COLO668 (cell line): ENCODE data around the gene SOCS7.

Experiments used
- DNase-seq: peaks from one replicate; lab custom pipeline; 2025; ENCODE audit not compliant: unreplicated experiment; lab: John Stamatoyannopoulos, UW

SOCS7 gene

DNA sequence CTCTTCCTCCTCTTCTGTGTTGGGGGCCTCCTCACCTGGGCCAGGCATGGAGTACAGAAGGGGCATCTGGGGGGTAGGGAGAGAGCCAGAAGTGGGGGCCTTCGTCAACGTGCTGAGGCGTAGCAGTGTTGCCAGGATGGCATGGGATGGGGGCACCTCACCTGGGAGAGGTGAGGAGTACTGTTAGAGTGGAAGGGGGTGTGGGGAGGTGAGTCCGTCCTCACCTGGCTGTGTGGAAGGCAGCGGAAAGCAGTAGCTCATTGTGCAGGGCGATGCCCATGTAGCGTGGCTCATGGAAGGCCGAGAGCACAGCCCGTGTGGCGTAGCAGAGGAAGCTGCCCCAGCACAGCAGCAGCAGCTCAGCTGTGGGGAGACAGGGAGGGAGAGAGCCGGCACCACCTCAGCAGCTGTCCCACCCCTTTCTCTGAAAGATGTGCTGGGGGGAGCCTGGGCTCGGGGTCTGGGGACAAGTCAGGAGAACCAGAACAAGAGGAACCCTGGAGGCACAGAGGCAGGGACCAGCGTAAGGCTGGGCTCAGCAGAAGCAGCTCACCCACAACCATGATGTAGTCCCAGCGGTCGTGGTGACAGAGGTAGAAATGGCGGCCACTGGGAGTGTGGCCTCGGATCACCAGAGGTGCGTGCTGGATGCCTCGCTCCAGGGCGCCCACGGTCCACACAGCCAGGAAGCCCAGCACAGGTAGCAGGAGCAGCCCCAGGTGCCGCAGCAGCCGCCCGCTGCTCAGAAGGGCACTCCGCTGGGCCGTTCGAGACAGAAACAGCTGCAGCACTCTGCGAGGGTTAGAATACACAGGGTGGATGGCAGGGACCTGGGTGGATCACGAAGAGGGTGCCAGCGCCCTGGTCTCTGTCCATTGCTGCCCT lies 16.9 kb upstream of the SOCS7 start:
- DNase-seq: no peak

DNA sequence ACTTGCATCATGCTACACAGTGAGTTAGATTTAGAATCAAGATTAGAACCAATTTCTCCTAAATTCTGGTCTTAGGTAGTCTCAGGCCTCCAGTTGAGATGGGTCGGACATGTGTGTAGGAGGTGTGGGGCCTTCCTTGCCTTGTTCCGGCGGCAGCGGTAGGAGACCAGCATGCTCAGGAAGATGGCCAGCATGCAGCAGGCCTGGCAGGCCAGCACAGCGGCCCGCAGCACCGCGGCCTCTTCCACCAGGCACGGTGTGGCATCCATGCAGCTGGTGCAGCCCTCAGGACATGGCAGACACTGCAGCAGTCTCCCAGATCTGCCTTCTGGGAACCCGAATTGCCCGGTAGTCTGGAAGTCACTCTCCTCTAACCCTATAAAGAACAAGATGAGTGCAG lies 14.8 kb upstream of the SOCS7 start:
- no peak for DNase-seq

DNA sequence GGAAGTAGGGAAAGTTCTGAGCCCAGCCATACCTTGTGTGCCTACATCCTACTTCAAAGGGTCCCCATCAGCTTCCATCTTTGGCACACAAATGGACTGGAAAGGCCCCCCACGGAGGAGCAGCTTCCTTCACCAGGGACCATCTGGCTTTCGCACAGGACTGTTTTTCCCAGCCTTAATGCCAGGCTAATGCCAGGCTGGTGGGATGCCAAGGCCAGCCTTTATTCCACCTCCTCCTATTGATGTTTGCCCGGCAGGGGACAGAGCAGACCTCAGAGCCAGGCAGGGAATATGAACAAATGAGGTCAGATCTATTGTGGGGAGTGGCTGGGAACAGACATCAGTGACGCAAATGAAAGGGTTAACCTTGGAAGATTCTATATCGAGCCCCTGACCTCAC lies 13.6 kb upstream of the SOCS7 start:
- no peak for DNase-seq

DNA sequence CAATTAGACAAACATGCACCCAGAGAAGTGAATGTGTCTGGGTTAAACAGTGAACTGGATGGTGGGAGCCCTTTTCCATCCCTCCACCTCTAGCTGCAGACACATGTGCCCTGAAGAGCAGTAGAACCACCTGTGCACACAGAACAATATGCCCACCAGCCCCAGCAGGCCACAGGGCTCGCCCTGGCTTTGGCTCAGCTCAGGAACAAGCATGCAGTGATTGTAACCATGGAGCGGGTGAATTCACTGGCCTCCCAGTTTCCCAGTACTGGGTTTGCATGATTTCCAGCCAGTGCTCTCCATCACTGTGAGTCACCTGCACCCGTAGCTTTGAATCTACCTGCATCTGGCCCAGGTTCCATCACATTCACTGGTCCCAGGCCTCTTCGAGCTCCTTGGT lies 13.1 kb upstream of the SOCS7 start:
- no peak for DNase-seq

DNA sequence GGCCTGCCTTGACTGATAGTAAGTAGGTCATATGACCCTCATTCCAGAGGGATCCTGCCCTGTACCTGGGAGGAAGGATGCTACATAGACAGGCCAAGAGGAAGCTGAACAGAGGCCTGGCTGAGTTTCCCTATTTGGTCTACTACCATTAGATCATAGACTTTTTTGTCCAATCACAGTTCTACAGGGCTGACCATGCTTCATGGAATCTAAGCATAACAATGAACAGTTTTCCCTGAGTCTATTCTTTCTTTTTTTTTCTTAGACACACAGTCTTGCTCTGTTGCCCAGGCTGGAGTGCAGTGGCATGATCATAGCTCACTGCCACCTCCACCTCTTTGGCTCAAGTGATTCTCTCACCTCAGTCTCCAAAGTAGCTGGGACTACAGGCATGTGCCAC lies 11.8 kb upstream of the SOCS7 start:
- no peak for DNase-seq

DNA sequence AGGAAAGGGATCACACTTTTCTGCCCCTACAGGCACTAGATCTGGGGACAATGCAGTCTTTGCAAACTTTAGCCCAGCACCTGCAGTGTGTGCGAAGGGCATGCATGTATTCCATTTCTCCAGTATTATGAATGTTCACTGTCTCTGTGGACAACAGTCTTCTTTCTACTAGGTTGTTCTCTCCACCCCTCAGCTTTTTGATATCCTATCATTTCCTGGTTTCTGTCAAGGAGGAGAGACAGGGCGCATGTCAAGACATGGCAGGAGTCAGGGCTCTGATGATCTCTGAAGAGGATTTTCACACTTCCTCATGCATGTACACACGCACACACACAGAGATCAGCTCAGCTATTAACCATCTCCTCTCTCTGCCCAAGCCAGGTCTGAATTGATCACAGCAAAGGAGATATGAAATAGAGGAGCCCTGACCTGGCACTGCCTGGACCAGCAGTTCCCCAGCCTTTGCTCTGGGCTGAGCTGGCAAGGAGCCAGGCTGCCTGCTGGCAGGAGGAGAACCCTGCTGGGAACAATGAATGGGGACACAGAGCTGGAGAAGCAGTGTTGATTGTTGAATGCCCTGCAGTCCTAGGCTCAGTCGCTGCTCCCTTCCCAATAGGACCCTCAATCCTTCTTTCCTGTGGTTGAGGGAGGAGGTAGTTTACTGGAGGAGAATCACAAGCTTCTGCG lies 10.5 kb upstream of the SOCS7 start:
- peak; percentile 86 for DNase-seq

DNA sequence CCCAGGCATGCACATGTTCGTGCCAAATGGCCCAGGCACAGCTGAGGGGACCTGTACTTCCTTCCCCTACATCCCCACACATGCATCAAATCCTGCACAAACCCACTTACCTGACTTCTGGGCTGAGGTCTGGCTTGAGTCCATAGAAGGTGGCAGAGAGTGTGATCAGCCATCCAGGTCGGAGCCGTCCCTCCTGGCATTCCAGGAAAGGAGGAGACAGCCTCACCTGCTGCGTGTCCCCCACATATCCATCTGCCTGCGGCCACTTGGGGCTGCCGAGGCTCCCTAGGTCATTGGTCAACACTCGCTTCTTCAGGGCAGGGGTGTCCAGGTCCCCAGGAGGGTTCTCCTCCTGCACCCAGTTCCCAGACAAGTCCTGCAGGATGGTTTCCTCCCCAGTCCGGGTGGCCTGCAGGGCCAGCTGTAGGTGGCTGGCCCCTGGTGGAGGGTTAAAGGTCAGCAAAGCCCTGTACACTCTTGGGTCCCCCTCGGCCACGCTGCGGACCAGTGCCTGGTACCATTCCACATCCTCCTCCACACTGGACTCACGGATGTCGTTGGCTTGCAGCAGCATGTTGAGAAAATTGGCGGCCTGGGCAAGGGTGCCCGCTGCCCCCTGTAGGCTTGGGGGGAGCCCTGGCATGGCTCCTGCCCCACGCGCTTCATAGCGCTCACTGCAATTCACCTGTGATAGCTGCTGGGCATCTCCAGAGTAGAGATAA lies 8.6 kb upstream of the SOCS7 start:
- DNase-seq: no peak

DNA sequence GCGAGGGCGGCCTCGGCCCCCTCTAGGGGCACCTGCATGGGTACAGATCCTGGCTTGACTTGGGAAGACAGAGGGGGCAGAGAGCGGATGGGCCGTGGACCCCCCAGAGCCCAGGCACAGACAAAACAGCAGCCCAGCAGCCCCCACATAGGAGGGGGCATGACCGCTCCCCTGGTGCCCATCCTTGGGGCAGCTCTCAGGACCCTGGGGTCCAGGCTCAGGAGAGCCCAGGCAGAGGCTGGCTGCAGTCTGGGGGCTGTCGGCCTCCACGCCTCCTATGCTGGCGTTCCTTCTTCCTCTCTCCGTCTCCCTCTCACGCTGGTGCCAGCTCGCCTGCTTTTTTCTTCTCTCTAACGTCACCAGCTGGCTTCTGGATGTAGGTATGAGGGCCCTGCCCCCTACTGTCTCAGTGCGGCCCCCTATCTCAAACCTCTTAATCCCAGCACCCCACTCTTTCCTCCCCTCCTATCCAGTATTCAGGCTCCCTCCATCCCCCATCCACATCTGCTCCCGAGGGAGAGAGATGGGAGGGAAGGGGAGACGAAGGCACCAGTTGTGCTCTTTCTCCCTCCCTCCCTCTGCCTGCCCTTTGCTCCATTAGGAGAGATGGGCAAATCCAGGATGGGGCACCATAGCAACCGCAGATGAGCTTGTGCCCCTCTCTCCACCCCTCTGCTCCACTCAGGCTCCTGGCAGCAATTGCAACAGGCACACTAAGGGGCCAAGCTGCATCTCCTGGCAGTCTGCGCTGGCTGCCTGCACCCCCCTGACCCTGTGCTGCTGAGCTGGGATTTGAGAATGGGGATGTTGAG lies 7.8 kb upstream of the SOCS7 start, which contains the start of gene GPR179:
Gene GPR179, minus strand, starts transcription at position 349 of the 812 bp plus-strand sequence. Its CDS starts 167 bp downstream, at position 182.
- DNase-seq: no peak

DNA sequence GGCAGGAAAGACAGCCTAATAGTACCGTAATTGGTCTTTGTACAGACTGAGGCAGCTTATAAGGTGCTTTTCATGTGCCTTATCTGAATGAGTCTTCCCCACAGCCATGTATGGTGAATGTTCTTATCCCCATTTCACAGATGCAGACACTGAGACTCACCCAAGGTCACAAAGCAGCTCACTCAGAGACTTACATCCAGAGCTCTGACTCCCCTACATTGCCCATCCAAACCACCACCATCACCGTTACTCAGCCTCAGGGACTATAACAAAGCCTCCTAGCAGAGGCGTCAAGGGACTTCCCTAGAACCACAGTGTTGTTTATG lies 7.3 kb upstream of the SOCS7 start:
- DNase-seq: no peak

DNA sequence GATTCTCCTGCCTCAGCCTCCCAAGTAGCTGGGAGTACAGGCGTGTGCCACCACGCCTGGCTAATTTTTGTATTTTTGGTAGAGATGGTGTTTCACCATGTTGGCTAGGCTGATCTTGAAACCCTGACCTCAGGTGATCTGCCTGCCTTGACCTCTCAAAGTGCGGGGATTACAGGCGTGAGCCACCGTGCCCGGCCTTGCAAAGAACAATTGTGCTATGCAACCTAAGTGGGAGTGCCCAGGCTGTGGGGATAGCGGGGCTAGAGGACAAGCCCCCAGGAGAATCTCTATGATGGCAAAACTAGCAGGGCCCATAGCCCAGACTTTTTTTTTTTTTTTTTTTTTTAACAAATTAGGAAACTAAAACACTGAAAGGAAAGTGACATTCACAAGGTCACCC lies 5.9 kb upstream of the SOCS7 start:
- no peak for DNase-seq

DNA sequence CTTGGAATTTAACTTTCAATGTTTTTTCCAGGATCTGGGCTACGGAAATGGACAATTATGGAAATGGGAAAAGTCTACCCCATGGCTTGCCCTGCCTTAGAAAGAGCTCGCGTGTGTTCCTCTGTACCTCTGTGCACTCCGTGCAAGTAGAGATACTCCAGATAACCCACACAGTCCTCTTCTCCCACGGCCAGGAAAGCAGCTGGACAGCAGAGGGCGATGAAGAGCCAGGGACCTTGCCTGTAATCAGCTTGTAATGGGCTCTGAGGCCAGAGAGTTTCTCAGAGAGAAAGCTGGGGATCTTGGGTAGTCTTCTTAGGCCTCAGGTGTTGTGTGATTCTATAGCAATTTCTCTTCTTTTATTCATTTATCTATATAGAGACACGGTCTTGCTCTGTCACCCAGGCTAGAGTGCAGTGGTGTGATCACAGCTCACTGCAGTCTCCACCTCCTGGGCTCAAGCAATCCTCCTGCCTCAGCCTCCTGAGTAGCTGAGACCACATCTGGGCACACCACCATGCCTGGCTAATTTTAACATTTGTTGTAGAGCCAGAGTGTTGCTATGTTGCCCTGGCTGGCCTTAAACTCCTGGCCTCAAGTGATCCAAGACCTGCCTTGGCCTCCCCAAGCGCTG lies 2.4 kb upstream of the SOCS7 start:
- peak; percentile 67 for DNase-seq

DNA sequence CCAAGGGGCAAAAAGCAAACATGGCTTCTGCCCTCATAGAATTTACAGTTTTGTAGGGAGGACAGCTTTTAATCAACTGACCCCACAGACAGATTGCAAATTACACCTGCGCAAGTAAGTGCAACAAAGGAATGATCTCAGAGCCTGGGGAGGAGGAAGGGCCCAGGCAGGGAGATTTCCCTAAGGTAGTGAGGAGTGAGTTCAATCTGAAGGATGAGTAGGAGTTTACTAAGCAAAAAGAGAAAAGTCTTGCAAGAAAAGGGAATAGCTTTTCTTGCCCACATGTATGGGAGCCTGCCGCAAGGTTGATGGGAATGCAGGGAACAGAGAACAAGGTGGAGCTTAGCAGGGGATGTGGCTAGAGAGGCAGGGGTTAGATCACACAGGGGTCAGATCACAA lies 1.6 kb upstream of the SOCS7 start:
- DNase-seq: no peak

DNA sequence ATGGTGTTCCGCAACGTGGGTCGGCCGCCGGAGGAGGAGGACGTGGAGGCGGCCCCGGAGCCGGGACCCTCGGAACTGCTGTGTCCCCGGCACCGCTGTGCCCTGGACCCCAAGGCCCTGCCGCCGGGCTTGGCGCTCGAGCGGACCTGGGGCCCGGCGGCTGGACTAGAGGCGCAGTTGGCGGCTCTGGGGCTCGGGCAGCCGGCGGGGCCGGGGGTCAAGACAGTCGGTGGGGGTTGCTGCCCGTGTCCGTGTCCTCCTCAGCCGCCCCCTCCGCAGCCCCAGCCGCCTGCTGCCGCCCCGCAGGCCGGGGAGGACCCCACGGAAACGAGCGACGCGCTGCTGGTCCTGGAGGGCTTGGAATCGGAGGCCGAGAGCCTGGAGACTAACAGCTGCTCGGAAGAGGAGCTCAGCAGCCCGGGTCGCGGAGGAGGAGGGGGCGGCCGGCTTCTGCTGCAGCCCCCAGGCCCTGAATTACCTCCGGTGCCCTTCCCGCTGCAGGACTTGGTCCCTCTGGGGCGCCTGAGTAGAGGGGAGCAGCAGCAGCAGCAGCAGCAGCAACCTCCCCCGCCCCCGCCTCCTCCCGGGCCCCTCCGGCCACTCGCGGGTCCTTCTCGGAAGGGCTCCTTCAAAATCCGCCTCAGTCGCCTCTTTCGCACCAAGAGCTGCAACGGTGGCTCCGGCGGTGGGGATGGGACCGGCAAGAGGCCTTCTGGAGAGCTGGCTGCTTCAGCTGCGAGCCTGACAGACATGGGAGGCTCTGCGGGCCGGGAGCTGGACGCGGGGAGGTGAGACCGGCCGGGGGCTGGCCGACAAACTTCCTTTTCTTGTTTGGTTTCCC lies 821 bp downstream of the SOCS7 start:
- peak; percentile 10 for DNase-seq

DNA sequence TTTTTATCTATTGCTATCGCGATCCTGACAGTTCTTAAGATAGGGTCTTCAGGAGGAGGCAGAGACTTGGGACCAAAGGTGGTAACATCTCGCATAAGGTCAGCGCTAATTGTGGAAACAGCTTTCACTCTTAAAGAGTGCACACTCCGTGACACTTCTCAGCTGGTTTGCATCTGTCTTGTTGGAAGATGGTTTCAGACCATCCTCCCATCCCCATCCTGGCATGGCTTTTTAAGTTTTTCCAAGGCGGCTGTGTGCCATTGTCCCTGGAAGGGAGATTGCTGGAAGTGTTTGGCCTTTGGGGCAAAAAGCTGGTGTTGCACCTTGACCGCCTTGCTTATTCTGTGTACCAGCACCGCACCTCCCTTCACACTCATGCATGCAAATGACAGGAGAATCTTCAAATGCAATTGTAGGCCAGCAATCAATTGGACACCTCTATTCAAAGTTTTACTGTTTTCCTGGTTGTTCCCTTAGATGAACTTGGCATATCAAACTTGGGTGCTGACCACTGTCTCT lies 1.5 kb downstream of the SOCS7 start:
- DNase-seq: no peak

DNA sequence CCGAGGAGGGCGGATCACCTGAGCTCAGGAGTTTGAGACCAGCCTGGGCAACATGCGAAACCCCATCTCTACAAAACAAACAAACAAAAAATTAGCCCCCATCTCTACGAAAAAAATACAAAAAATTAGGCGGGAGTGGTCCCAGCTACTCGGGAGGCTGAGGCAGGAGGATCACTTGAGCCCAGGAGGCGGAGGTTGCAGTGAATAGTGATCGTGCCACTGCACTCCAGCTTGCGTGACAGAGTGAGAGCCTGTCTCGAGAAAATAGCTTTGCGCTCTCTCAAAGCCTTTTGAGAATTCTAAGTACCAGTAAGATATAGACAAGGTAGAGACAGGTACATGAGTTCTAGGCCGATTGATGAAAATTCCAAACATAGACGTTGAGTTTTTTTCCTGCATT lies 2.0 kb downstream of the SOCS7 start:
- no peak for DNase-seq

DNA sequence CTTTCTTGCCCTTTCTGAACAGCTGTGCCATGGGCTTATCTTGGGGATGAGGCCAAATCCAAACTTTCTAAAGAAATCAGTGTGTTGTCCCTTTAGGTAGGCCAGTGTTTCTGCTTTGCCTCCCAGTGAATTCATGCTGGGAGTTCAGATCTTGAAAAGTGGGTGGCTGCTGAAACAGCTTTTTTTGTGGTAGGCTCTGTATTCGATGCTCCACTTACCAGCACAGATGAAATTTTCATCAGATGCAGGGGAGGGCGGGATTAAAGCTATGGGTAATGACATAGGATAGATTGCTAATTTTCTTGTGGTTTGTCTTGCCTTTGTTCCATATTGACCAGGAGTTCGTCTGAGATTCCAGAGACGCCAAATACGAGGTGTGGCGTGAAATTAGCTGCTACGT lies 2.8 kb downstream of the SOCS7 start:
- DNase-seq: no peak

DNA sequence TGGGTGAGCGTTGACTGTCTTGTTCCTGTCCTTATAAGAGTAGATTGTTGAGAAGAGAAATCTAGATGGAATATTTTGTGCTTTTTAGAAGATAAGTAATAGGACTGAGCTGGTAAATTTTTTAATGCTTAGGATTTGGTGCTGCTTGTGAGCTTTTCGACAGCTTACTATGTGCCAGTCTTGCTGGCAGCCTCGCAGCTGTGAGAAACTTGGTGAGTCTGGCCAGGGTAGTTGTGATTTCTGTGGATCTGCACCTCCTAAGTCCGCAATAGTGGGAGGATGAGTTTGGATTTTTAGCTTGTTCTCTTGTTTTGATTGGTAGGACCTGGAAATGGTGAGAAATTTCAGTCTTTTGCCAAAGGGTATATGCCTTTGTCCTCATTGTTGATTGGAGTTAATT lies 3.6 kb downstream of the SOCS7 start:
- DNase-seq: no peak

DNA sequence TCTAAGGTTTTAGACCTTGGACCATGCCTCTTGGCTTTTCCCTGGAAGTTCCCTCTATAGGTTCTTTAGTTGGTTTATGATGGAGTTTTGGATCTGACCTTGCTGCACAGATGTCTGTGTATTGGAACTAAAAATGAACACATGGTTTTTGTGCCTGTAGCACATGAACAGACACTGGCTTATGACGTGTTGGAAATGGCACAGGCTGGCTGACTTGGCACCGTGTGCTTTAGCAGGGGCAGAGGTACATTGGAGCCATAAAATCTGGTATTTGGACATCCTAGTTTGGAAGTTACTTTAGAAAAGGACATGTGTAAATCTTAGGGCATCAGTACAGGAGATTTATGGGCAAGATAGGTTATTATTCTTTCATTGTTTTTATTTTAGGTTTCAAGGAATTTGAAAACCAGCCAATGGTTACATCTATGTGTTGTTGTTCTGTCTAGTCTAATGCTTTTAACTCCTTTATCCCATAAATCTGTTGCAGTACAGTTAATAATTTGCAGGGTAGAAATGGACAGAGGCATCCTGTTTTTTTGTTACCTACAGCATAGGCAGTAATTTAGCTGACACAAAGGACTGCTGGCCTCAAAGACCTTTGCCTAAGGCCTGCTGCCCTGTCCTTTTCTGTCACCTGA lies 6.0 kb downstream of the SOCS7 start:
- no peak for DNase-seq
